ENCODE results near the gene CHRND. TPM values are rescaled to one million over a fixed set of nuclear protein-coding genes. Genes with fewer than 3 reads are reported as not detected.

CHRND gene
- total and polyA plus RNA-seq, 2 of the 8 experiments (the other 6 are each of a cell fraction or from before 2014, with no cell fraction given), result 0.24 TPM; not detected in 1

GRCh38 chr2:232492236-232492848 is 33.6 kb upstream of the CHRND start (continued):
- no peak for TF ChIP-seq ATF2 (IDR thresholded peaks at IDR 0.05; ENCODE audit: low read length)
- TF ChIP-seq ZNF274 (IDR thresholded peaks at IDR 0.05; ENCODE audit: borderline replicate concordance, extremely low read depth, low read length), result no peak
- no peak for TF ChIP-seq POU5F1 (IDR thresholded peaks at IDR 0.05; ENCODE audit: low read depth, low read length)
- TF ChIP-seq KDM1A (IDR thresholded peaks at IDR 0.05; ENCODE audit: borderline replicate concordance, low read length), result no peak
- TF ChIP-seq CHD1 (IDR thresholded peaks at IDR 0.05; ENCODE audit: low read depth, low read length), result no peak
- no peak for TF ChIP-seq SUZ12 (IDR thresholded peaks at IDR 0.05; ENCODE audit: low read length)
